H1 (cell line): ENCODE measurements around the gene RBM10. TPM values are rescaled to one million over a fixed set of nuclear protein-coding genes. Genes with fewer than 3 reads are reported as not detected.

Experiments used
- CTCF ChIA-PET: fragments of 300-600 bp; sonication (Branson Sonifier 250); formaldehyde crosslinking; loops from one replicate; lab custom pipeline; 2021; ENCODE audit not compliant: partially characterized antibody; lab: Charles Lee
- POLR2A ChIA-PET: fragments of 300-600 bp; sonication (Branson Sonifier 250); formaldehyde crosslinking; loops from one replicate; lab custom pipeline; 2021; ENCODE audit warnings: inconsistent platforms; ENCODE audit not compliant: partially characterized antibody; lab: Charles Lee
- DNase-seq, 2 experiments: peaks; one replicate each; pipeline versions ENCODE4 v3.0.0 to v3.0.0-alpha.2; 2010 to 2022; ENCODE audit warnings: low spot score in 2 of 2, low read depth in 1 of 2, mixed read lengths in 1 of 2
- FAIRE-seq: peaks from 2 replicates; lab custom pipeline; 2011; peaks lifted over from hg19 to GRCh38; lab: Jason Lieb, UNC
- H2AFZ ChIP-seq: 2 replicates; pipeline ENCODE4 v1.8.1; 2012; ENCODE audit warnings: low read length, inconsistent platforms
- H2AK5ac ChIP-seq: 2 replicates; pipeline ENCODE4 v1.6.1; 2013; ENCODE audit warnings: low read depth, low read length
- H2BK120ac ChIP-seq: replicated peaks from 2 replicates; pipeline ENCODE3; 2013; ENCODE audit warnings: low read depth, low read length, inconsistent platforms
- H2BK12ac ChIP-seq: 2 replicates; pipeline ENCODE4 v1.6.1; 2013; ENCODE audit warnings: low read depth, low read length
- H2BK15ac ChIP-seq: 2 replicates; pipeline ENCODE4 v1.6.1; 2013; ENCODE audit warnings: low read length
- H2BK20ac ChIP-seq: 2 replicates; pipeline ENCODE4 v1.6.1; 2013; ENCODE audit warnings: low read length
- H2BK5ac ChIP-seq: 2 replicates; pipeline ENCODE4 v1.6.1; 2013; ENCODE audit warnings: low read depth, low read length
- H3K14ac ChIP-seq: 2 replicates; pipeline ENCODE4 v1.6.1; 2013; ENCODE audit warnings: inconsistent platforms; ENCODE audit not compliant: insufficient read length
- H3K18ac ChIP-seq: 2 replicates; pipeline ENCODE4 v1.6.1; 2013; ENCODE audit warnings: low read length; ENCODE audit errors: extremely low read depth
- H3K23ac ChIP-seq: 2 replicates; pipeline ENCODE4 v1.6.1; 2013; ENCODE audit warnings: inconsistent platforms; ENCODE audit not compliant: insufficient read length
- H3K23me2 ChIP-seq: 2 replicates; pipeline ENCODE4 v1.6.1; 2013; ENCODE audit warnings: low read depth, low read length
- H3K27ac ChIP-seq: 2 replicates; pipeline ENCODE4 v1.6.1; 2011; ENCODE audit warnings: low read depth, low read length, inconsistent platforms
- H3K27me3 ChIP-seq, 4 experiments: replicated peaks in 1 of 4; 1 replicate in 1 of 4; 2 replicates in 3 of 4; pipeline versions ENCODE4 v1.6.1 to v1.8.1; 2011 to 2013; ENCODE audit warnings: low read length in 3 of 4, mild to moderate bottlenecking in 3 of 4, inconsistent platforms in 2 of 4, mixed read lengths in 2 of 4, moderate library complexity in 1 of 4; ENCODE audit not compliant: control insufficient read depth in 3 of 4, insufficient read depth in 3 of 4; ENCODE audit errors: extremely low read depth in 1 of 4
- H3K36me3 ChIP-seq, 4 experiments: 2 replicates each; pipeline versions ENCODE4 v1.6.1 to v1.8.1; 2011 to 2013; ENCODE audit warnings: mild to moderate bottlenecking in 4 of 4, low read length in 3 of 4, moderate library complexity in 2 of 4, control low read depth in 1 of 4, inconsistent platforms in 1 of 4; ENCODE audit not compliant: insufficient read depth in 4 of 4, control insufficient read depth in 2 of 4
- H3K4ac ChIP-seq: replicated peaks from 2 replicates; pipeline ENCODE3; 2013; ENCODE audit warnings: low read length, low read depth, mixed read lengths, inconsistent platforms; ENCODE audit not compliant: insufficient read length
- H3K4me1 ChIP-seq, 4 experiments: replicated peaks in 1 of 4; 1 replicate in 1 of 4; 2 replicates in 3 of 4; pipeline versions ENCODE4 v1.6.1 to v1.8.1; 2011 to 2013; ENCODE audit warnings: low read length in 3 of 4, inconsistent platforms in 2 of 4, mixed read lengths in 1 of 4; ENCODE audit not compliant: insufficient read depth in 4 of 4, control insufficient read depth in 3 of 4
- H3K4me2 ChIP-seq, 2 experiments: 2 replicates each; pipeline versions ENCODE4 v1.6.1 to v1.8.1; 2011 to 2013; ENCODE audit warnings: low read depth in 2 of 2, low read length in 2 of 2, control low read depth in 1 of 2, inconsistent platforms in 1 of 2, mild to moderate bottlenecking in 1 of 2; ENCODE audit not compliant: insufficient read depth in 1 of 2
- H3K4me3 ChIP-seq, 4 experiments: fragments of 200-600, 300-600 bp in 1 of 4; sonication (generic), shearing (Covaris generic), sonication (Bioruptor Twin) in 1 of 4; 2 replicates each; pipeline versions ENCODE4 v1.5.1 to v1.8.1; 2011 to 2016; ENCODE audit warnings: low read length in 4 of 4, low read depth in 3 of 4, control low read depth in 2 of 4, inconsistent platforms in 2 of 4, mild to moderate bottlenecking in 2 of 4, mixed read lengths in 1 of 4, moderate library complexity in 1 of 4; ENCODE audit not compliant: insufficient read depth in 2 of 4; ENCODE audit errors: extremely low read depth in 1 of 4
- H3K56ac ChIP-seq: replicated peaks from 2 replicates; pipeline ENCODE3; 2013; ENCODE audit warnings: low read depth, mild to moderate bottlenecking, mixed read lengths, low read length, inconsistent platforms; ENCODE audit not compliant: insufficient read length
- H3K79me1 ChIP-seq: 2 replicates; pipeline ENCODE4 v1.6.1; 2013; ENCODE audit warnings: low read depth, low read length, control low read depth
- H3K79me2 ChIP-seq, 2 experiments: 2 replicates each; pipeline versions ENCODE4 v1.6.1 to v1.8.1; 2012 to 2013; ENCODE audit warnings: low read length in 2 of 2, mild to moderate bottlenecking in 2 of 2, inconsistent platforms in 1 of 2; ENCODE audit not compliant: insufficient read depth in 2 of 2, control insufficient read depth in 1 of 2
- H3K9ac ChIP-seq, 4 experiments: replicated peaks in 1 of 4; 1 replicate in 1 of 4; 2 replicates in 3 of 4; pipeline versions ENCODE4 v1.6.1 to v1.8.1; 2011 to 2013; ENCODE audit warnings: low read depth in 3 of 4, low read length in 3 of 4, control low read depth in 2 of 4, mild to moderate bottlenecking in 2 of 4, moderate library complexity in 2 of 4, inconsistent platforms in 1 of 4; ENCODE audit errors: extremely low read depth in 1 of 4
- H3K9me3 ChIP-seq, 2 experiments: 2 replicates each; pipeline versions ENCODE4 v1.6.1 to v1.8.1; 2012 to 2013; ENCODE audit warnings: mild to moderate bottlenecking in 2 of 2, moderate library complexity in 2 of 2, control low read depth in 1 of 2, inconsistent platforms in 1 of 2, low read depth in 1 of 2, low read length in 1 of 2, mixed read lengths in 1 of 2; ENCODE audit not compliant: insufficient read depth in 2 of 2
- H4K20me1 ChIP-seq, 2 experiments: replicated peaks in 1 of 2; 2 replicates each; pipeline versions ENCODE3 to v1.8.1; 2011 to 2013; ENCODE audit warnings: inconsistent platforms in 2 of 2, low read length in 2 of 2, mild to moderate bottlenecking in 1 of 2; ENCODE audit not compliant: insufficient read depth in 2 of 2, control insufficient read depth in 1 of 2
- H4K5ac ChIP-seq: 2 replicates; pipeline ENCODE4 v1.6.1; 2013; ENCODE audit warnings: low read length, low read depth, mixed read lengths, inconsistent platforms; ENCODE audit not compliant: insufficient read length
- H4K8ac ChIP-seq: 2 replicates; pipeline ENCODE4 v1.8.0; 2013; ENCODE audit warnings: mild to moderate bottlenecking, moderate library complexity, low read length, inconsistent platforms; ENCODE audit not compliant: insufficient read depth; ENCODE audit errors: extremely low read depth
- H4K91ac ChIP-seq: replicated peaks from 2 replicates; pipeline ENCODE3; 2013; ENCODE audit warnings: low read length, mixed read lengths, inconsistent platforms; ENCODE audit not compliant: insufficient read length
- EP300 ChIP-seq, 2 experiments: IDR thresholded peaks; 1 replicate in 1 of 2; 2 replicates in 1 of 2; pipeline ENCODE4 v1.6.1; 2011 to 2012; ENCODE audit warnings: low read depth in 2 of 2, low read length in 2 of 2, mild to moderate bottlenecking in 2 of 2, borderline replicate concordance in 1 of 2, inconsistent platforms in 1 of 2, moderate library complexity in 1 of 2
- MAFK ChIP-seq: IDR thresholded peaks from 2 replicates; pipeline ENCODE4 v1.6.1; 2012; ENCODE audit warnings: low read depth, mild to moderate bottlenecking, improper control_type of control experiment, low read length
- POLR2AphosphoS5 ChIP-seq: IDR thresholded peaks from 2 replicates; pipeline ENCODE4 v1.6.1; 2011; ENCODE audit warnings: low read depth, low read length
- SRF ChIP-seq: IDR thresholded peaks from 2 replicates; pipeline ENCODE4 v1.6.1; 2011; ENCODE audit warnings: mild to moderate bottlenecking, low read depth, low read length, moderate library complexity
- WGBS, 2 experiments: shearing (Covaris generic) in 1 of 2; methylation state at CpG; one replicate each; pipeline versions ENCODE4 v1.1.6 to v1.1.7; 2013 to 2015; ENCODE audit warnings: low lambda C conversion rate in 2 of 2, mixed read lengths in 2 of 2, inconsistent platforms in 1 of 2, low coverage in 1 of 2, missing lambda C conversion rate in 1 of 2; ENCODE audit not compliant: insufficient replicate concordance in 2 of 2, insufficient coverage in 1 of 2, insufficient read length in 1 of 2; ENCODE audit errors: extremely low coverage in 1 of 2, missing lambda C conversion rate in 1 of 2; 5-methylcytosine and 5-hydroxymethylcytosine counted together
- polyA plus RNA-seq, 7 experiments: library from polyadenylated mRNA; depleted of rRNA in 3 of 7; stranded (reverse) in 5 of 7; unstranded in 2 of 7; fragments of >200 nt in 5 of 7; fragments of 200-250 nt in 2 of 7; gene quantifications; 1 replicate in 5 of 7; 2 replicates in 1 of 7; 4 replicates in 1 of 7; pipeline versions ENCODE4 v1.2.1 to v1.2.3, GENCODE V29; 2011 to 2013; ENCODE audit warnings: missing spikeins in 2 of 7, mixed read lengths in 2 of 7
- total RNA-seq: library from RNA; stranded (reverse); fragmentation: NEBNext Ultra II Directional; extraction: Animal tissue kit (Norgen Biotek cat#: 25700); gene quantifications from 2 replicates; pipeline ENCODE4 v1.2.1, GENCODE V29; 2021

Gene RBM10
- total and polyA plus RNA-seq, 2 of the 8 experiments (the other 6 are each of a cell fraction or from before 2014, with no cell fraction given), result 35.7 to 64.0 TPM

- FAIRE-seq, result no peak
- Histone ChIP-seq H2AK5ac (no peak overlapping the region), H2BK5ac (no peak overlapping the region), H4K5ac (no peak overlapping the region), H3K9ac (no peak overlapping the region), H2BK20ac (no peak overlapping the region), H3K27me3 (no peaks in the 10 kb centered on the region), H2BK12ac (no peak overlapping the region), H3K36me3 (peaks cover 2 to 42% (median 23%) of the 10 kb centered on the region in 4 experiments; a peak in 7 of 8 replicates), H3K4me3 (no peak overlapping the region), H2BK120ac (no peak overlapping the region), H3K14ac (no peak overlapping the region), H3K23ac (no peak overlapping the region), H2BK15ac (no peak overlapping the region), H3K4me1 (no peaks in the 10 kb centered on the region), H3K9me3 (no peaks in the 10 kb centered on the region), H3K4me2 (no peak overlapping the region), H3K4ac (no peak overlapping the region), H3K23me2 (no peaks in the 10 kb centered on the region), H2AFZ (no peak overlapping the region), H3K79me1 (no peaks in the 10 kb centered on the region; the same call in 1 of the 2 replicates), H3K79me2 (no peaks in the 10 kb centered on the region), H4K91ac (no peak overlapping the region), H3K27ac (no peak overlapping the region), H3K18ac (no peak overlapping the region), H4K20me1 (peaks cover 0 to 4% of the 10 kb centered on the region in 2 experiments)
- ChIA-PET CTCF (interaction anchor here (1.4 kb wide), 1 partner anchor 15 kb away, joined by 4 read pairs; no protein-coding TSS in a partner anchor), POLR2A (interaction anchor here (0.9 kb wide), 1 partner anchor 15 kb away, joined by 3 read pairs; no protein-coding TSS in a partner anchor)
- whole genome bisulfite sequencing, 2 experiments, result 95% methylated on average over 12 of the region's 18 CpGs; no CpG with 5 or more reads in 1 of the 2 experiments
- DNase-seq, result no peak
- TF ChIP-seq EP300 (IDR thresholded peaks at IDR 0.05; ENCODE audit: borderline replicate concordance in 1 of 2, low read depth in 2 of 2, low read length in 2 of 2), result no peak
- no peak for TF ChIP-seq SRF
- TF ChIP-seq MAFK, result no peak
- TF ChIP-seq POLR2AphosphoS5, result no peak
- TF ChIP-seq, all 59 proteins: peak for 0
- Histone ChIP-seq H4K8ac (no peak overlapping the region), H3K56ac (no peak overlapping the region)
Measured at GRCh38 chrX:47172971-47173792, 28.2 kb downstream of the RBM10 start.
